PC-9 (cell line): ENCODE measurements around the gene MIOS. TPM values are rescaled to one million over a fixed set of nuclear protein-coding genes. Genes with fewer than 3 reads are reported as not detected.

Experiments
- BruUV-seq: library from RNA; stranded (reverse); fragments of 400-500 nt; replicated peaks from 2 replicates; lab custom pipeline; 2021; lab: Mats Ljungman, UMichigan
- CTCF ChIA-PET: fragments of 300-600 bp; sonication (Branson Sonifier 250); formaldehyde crosslinking; loops from one replicate; lab custom pipeline; 2022; ENCODE audit warnings: antibody characterized with exemption; lab: Charles Lee
- POLR2A ChIA-PET: fragments of 300-600 bp; sonication (Branson Sonifier 250); formaldehyde crosslinking; loops from one replicate; lab custom pipeline; 2022; ENCODE audit warnings: antibody characterized with exemption; ENCODE audit not compliant: unreplicated experiment; lab: Charles Lee
- DNase-seq, 2 experiments: peaks; one replicate each; pipeline versions ENCODE4 v3.0.0 to v3.0.0-alpha.2; 2015 to 2022; ENCODE audit warnings: mixed read lengths in 1 of 2
- H2AFZ ChIP-seq: fragments of 200-600 bp; sonication (generic); 2 replicates; pipeline ENCODE4 v1.8.1; 2017; ENCODE audit warnings: antibody characterized with exemption
- H3F3A ChIP-seq: fragments of 200-600 bp; sonication (generic); 2 replicates; pipeline ENCODE4 v1.8.1; 2017; ENCODE audit warnings: antibody characterized with exemption, mild to moderate bottlenecking, low read depth; ENCODE audit not compliant: insufficient read depth
- H3K27ac ChIP-seq: fragments of 200-600 bp; sonication (generic); 2 replicates; pipeline ENCODE4 v1.6.1; 2016; ENCODE audit warnings: mixed run types
- H3K27me3 ChIP-seq: fragments of 200-600 bp; sonication (generic); 2 replicates; pipeline ENCODE4 v1.6.1; 2016; ENCODE audit warnings: low read depth, mixed run types; ENCODE audit not compliant: insufficient read depth
- H3K36me3 ChIP-seq: fragments of 200-600 bp; sonication (generic); 2 replicates; pipeline ENCODE4 v1.6.1; 2016; ENCODE audit warnings: low read depth, mixed run types
- H3K4me1 ChIP-seq: fragments of 200-600 bp; sonication (generic); replicated peaks from 2 replicates; pipeline ENCODE4 v1.6.1; 2016; ENCODE audit warnings: mixed run types; ENCODE audit not compliant: insufficient read depth
- H3K4me2 ChIP-seq: fragments of 200-600 bp; sonication (generic); 2 replicates; pipeline ENCODE4 v1.6.1; 2017; ENCODE audit warnings: mixed run types
- H3K4me3 ChIP-seq: fragments of 200-600 bp; sonication (generic); 2 replicates; pipeline ENCODE4 v1.6.1; 2016; ENCODE audit warnings: mixed run types
- H3K79me2 ChIP-seq: fragments of 200-600 bp; sonication (generic); 2 replicates; pipeline ENCODE4 v1.6.1; 2017; ENCODE audit warnings: low read depth, mixed run types
- H3K9me2 ChIP-seq: fragments of 200-600 bp; sonication (generic); 2 replicates; pipeline ENCODE4 v1.8.1; 2017; ENCODE audit warnings: mild to moderate bottlenecking; ENCODE audit not compliant: insufficient read depth
- H3K9me3 ChIP-seq: fragments of 200-600 bp; sonication (generic); 2 replicates; pipeline ENCODE4 v1.8.1; 2016; ENCODE audit warnings: low read depth; ENCODE audit not compliant: insufficient read depth
- H4K20me1 ChIP-seq: fragments of 200-600 bp; sonication (generic); 2 replicates; pipeline ENCODE4 v1.8.1; 2017; ENCODE audit not compliant: insufficient read depth
- CTCF ChIP-seq: fragments of 200-600 bp; sonication (generic); conservative IDR thresholded peaks from 2 replicates; pipeline ENCODE4 v1.6.1; 2017; ENCODE audit warnings: mixed run types, antibody characterized with exemption, mild to moderate bottlenecking, moderate library complexity
- EZH2 ChIP-seq: fragments of 200-600 bp; sonication (generic); IDR thresholded peaks from 2 replicates; pipeline ENCODE4 v1.8.0; 2017; ENCODE audit warnings: antibody characterized with exemption, low read depth
- intact Hi-C: fragments of 100-400 bp; cut with micrococcal nuclease; formaldehyde crosslinking; loops from one replicate; pipeline ENCODE4 v1.10.0; 2022; ENCODE audit not compliant: unreplicated experiment
- total RNA-seq: library from RNA; stranded (reverse); gene quantifications from 2 replicates; pipeline ENCODE4 v1.2.3, GENCODE V29; 2021

MIOS gene
- total RNA-seq, 1 experiment from 2014 or later: 42.0 TPM

- Histone ChIP-seq H4K20me1 (peaks cover 7% of the 10 kb centered on the region; the same call in 1 of the 2 replicates), H3K27me3 (no peaks in the 10 kb centered on the region), H3K9me3 (no peaks in the 10 kb centered on the region; the same call in 1 of the 2 replicates), H3F3A (peaks cover 48% of the 10 kb centered on the region), H3K4me3 (peak overlapping the region; percentile 92), H3K4me1 (peaks cover 64% of the 10 kb centered on the region), H3K9me2 (no peaks in the 10 kb centered on the region), H3K36me3 (peaks cover 8% of the 10 kb centered on the region), H2AFZ (peak overlapping the region; percentile 85), H3K27ac (peak overlapping the region; percentile 97), H3K79me2 (peaks cover 31% of the 10 kb centered on the region), H3K4me2 (peak overlapping the region; percentile 97)
- DNase-seq: no peak
- TF ChIP-seq CTCF: no peak
- no peak for TF ChIP-seq EZH2
- BruUV-seq: TSS peak; percentile 42
- CTCF ChIA-PET: interaction anchor here (1.2 kb wide), 1 partner anchor 149 kb away, joined by 3 read pairs; no protein-coding TSS in a partner anchor
- POLR2A ChIA-PET: interaction anchor here (0.5 to 0.7 kb wide), 3 partner anchors 237 to 1281 kb away, joined by 3 to 5 read pairs (median 3); no protein-coding TSS in a partner anchor
- intact Hi-C loops: loop anchor here (5.0 to 10.0 kb wide), 2 partner anchors 213 to 1050 kb away; no protein-coding TSS in a partner anchor
Observed at GRCh38 chr7:7565018-7565680, 1.5 kb upstream of the MIOS start.

- H2AFZ ChIP-seq: peak overlapping the region; percentile 85
- CTCF ChIA-PET: no interaction called here
- H3K4me1 ChIP-seq: peaks cover 64% of the 10 kb centered on the region
- H3K9me3 ChIP-seq: no peaks in the 10 kb centered on the region; the same call in 1 of the 2 replicates
- intact Hi-C loops: loop anchor here (1.0 to 10.0 kb wide), 5 partner anchors 75 to 1051 kb away; partner anchors contain the start of genes C1GALT1 and UMAD1
- POLR2A ChIA-PET: interaction anchor here (0.7 kb wide), 1 partner anchor 382 kb away, joined by 3 read pairs; no protein-coding TSS in a partner anchor
- H3K27ac ChIP-seq: peak overlapping the region; percentile 97
- peak overlapping the region; percentile 97 for H3K4me2 ChIP-seq
- DNase-seq: peak; percentile 62 to 95
- H3K9me2 ChIP-seq: no peaks in the 10 kb centered on the region
- peak overlapping the region; percentile 92 for H3K4me3 ChIP-seq
- H3K36me3 ChIP-seq: peaks cover 12% of the 10 kb centered on the region
- peaks cover 48% of the 10 kb centered on the region for H3F3A ChIP-seq
- BruUV-seq: no TSS peak
- no peak; the same call in 1 of the 2 replicates for TF ChIP-seq CTCF
- TF ChIP-seq EZH2: no peak
- H4K20me1 ChIP-seq: peaks cover 7% of the 10 kb centered on the region; the same call in 1 of the 2 replicates
- no peaks in the 10 kb centered on the region for H3K27me3 ChIP-seq
- peaks cover 40% of the 10 kb centered on the region for H3K79me2 ChIP-seq
Observed at GRCh38 chr7:7565746-7566650, 686 bp upstream of the MIOS start.
